HG02938 (cell line): ENCODE measurements around the gene ATXN7.

Source experiments
- ATAC-seq: cut with Tn5 transposase; IDR thresholded peaks from one replicate; pipeline ENCODE4 v1.9.1; 2021; ENCODE audit warnings: mild to moderate bottlenecking, moderate library complexity; ENCODE audit not compliant: unreplicated experiment

ATXN7 gene

GRCh38 chr3:63979093-63979885 lies 115.6 kb downstream of the ATXN7 start:
- ATAC-seq = no peak

GRCh38 chr3:63980019-63980418 lies 116.4 kb downstream of the ATXN7 start:
- ATAC-seq = no peak

- no peak for ATAC-seq
Observed at GRCh38 chr3:63980830-63981498, 117.3 kb downstream of the ATXN7 start.

- ATAC-seq = no peak
Observed at GRCh38 chr3:63981980-63982379, 118.3 kb downstream of the ATXN7 start.

GRCh38 chr3:63984391-63984790 lies 120.7 kb downstream of the ATXN7 start:
- ATAC-seq = no peak

GRCh38 chr3:63986146-63986545 lies 122.5 kb downstream of the ATXN7 start:
- ATAC-seq = no peak

- no peak for ATAC-seq
Observed at GRCh38 chr3:63986831-63987230, 123.2 kb downstream of the ATXN7 start.

- ATAC-seq = no peak
Observed at GRCh38 chr3:63988943-63989342, 125.3 kb downstream of the ATXN7 start.

GRCh38 chr3:63990204-63990603 lies 126.5 kb downstream of the ATXN7 start:
- no peak for ATAC-seq

GRCh38 chr3:63990733-63991132 lies 127.1 kb downstream of the ATXN7 start:
- no peak for ATAC-seq

GRCh38 chr3:63991666-63992065 lies 128.0 kb downstream of the ATXN7 start:
- no peak for ATAC-seq

- ATAC-seq = no peak
Observed at GRCh38 chr3:63992516-63993209, 129.0 kb downstream of the ATXN7 start.

GRCh38 chr3:63993653-63994079 lies 130.0 kb downstream of the ATXN7 start:
- peak; percentile 86 for ATAC-seq

- no peak for ATAC-seq
Observed at GRCh38 chr3:63995086-63995485, 131.4 kb downstream of the ATXN7 start.

- no peak for ATAC-seq
Observed at GRCh38 chr3:63998852-63999754, 135.4 kb downstream of the ATXN7 start.

GRCh38 chr3:64000453-64001055 lies 136.9 kb downstream of the ATXN7 start:
- no peak for ATAC-seq

GRCh38 chr3:64002233-64002632 lies 138.6 kb downstream of the ATXN7 start:
- ATAC-seq = no peak

- no peak for ATAC-seq
Observed at GRCh38 chr3:64003589-64003988, 139.9 kb downstream of the ATXN7 start.

GRCh38 chr3:64008017-64008416 lies 144.3 kb downstream of the ATXN7 start:
- ATAC-seq = no peak
